Measurements from ENCODE around the gene ABLIM2.

Gene ABLIM2

GRCh38 chr4:8170341-8170740 lies 11.7 kb upstream of the ABLIM2 start:
- no peaks in the 10 kb centered on the region for H4K20me1 ChIP-seq (ENCODE audit: insufficient read depth, low read length)
- H3K36me3 ChIP-seq (replicated peaks; ENCODE audit: insufficient read depth, low read length) = no peaks in the 10 kb centered on the region
- no peaks in the 10 kb centered on the region for H3K79me2 ChIP-seq (ENCODE audit: low read length)
- no peak for DNase-seq
- TF ChIP-seq EZH2phosphoT487 (IDR thresholded peaks at IDR 0.05; ENCODE audit: low read length) = no peak
- no peak for TF ChIP-seq CTCF (IDR thresholded peaks at IDR 0.05; ENCODE audit: low read length)
- no peak for TF ChIP-seq EZH2 (optimal IDR thresholded peaks at IDR 0.05; ENCODE audit: low read depth, low read length)
- H3K9me2 ChIP-seq (replicated peaks; ENCODE audit: insufficient read depth, low read length) = no peaks in the 10 kb centered on the region
- no peak overlapping the region for H2AFZ ChIP-seq (ENCODE audit: low read length)
- peaks cover 8% of the 10 kb centered on the region for H3K4me1 ChIP-seq (ENCODE audit: low read length)
- H3F3A ChIP-seq (ENCODE audit: insufficient read depth, low read length) = no peaks in the 10 kb centered on the region
- no peak overlapping the region for H3K4me3 ChIP-seq (ENCODE audit: low read length)
- no peak overlapping the region for H3K4me2 ChIP-seq (ENCODE audit: low read depth, low read length)
- no peak overlapping the region for H3K9ac ChIP-seq (ENCODE audit: low read length)
- H3K27me3 ChIP-seq (replicated peaks; ENCODE audit: insufficient read depth, low read length) = peaks cover 44% of the 10 kb centered on the region
- no peak overlapping the region for H3K27ac ChIP-seq (ENCODE audit: low read length)
- H3K9me3 ChIP-seq (replicated peaks; ENCODE audit: insufficient read depth, low read length) = no peaks in the 10 kb centered on the region

- peaks cover 44% of the 10 kb centered on the region for H3K27me3 ChIP-seq (replicated peaks; ENCODE audit: insufficient read depth, low read length)
- no peak overlapping the region for H3K4me2 ChIP-seq (ENCODE audit: low read depth, low read length)
- no peaks in the 10 kb centered on the region for H3K79me2 ChIP-seq (ENCODE audit: low read length)
- H3K9me3 ChIP-seq (replicated peaks; ENCODE audit: insufficient read depth, low read length) = no peaks in the 10 kb centered on the region
- no peaks in the 10 kb centered on the region for H4K20me1 ChIP-seq (ENCODE audit: insufficient read depth, low read length)
- H2AFZ ChIP-seq (ENCODE audit: low read length) = no peak overlapping the region
- no peak for TF ChIP-seq CTCF (IDR thresholded peaks at IDR 0.05; ENCODE audit: low read length)
- TF ChIP-seq EZH2 (optimal IDR thresholded peaks at IDR 0.05; ENCODE audit: low read depth, low read length) = no peak
- no peak for TF ChIP-seq EZH2phosphoT487 (IDR thresholded peaks at IDR 0.05; ENCODE audit: low read length)
- H3K4me3 ChIP-seq (ENCODE audit: low read length) = no peak overlapping the region
- no peaks in the 10 kb centered on the region for H3F3A ChIP-seq (ENCODE audit: insufficient read depth, low read length)
- no peak overlapping the region for H3K9ac ChIP-seq (ENCODE audit: low read length)
- H3K27ac ChIP-seq (ENCODE audit: low read length) = no peak overlapping the region
- H3K9me2 ChIP-seq (replicated peaks; ENCODE audit: insufficient read depth, low read length) = no peaks in the 10 kb centered on the region
- no peaks in the 10 kb centered on the region for H3K36me3 ChIP-seq (replicated peaks; ENCODE audit: insufficient read depth, low read length)
- DNase-seq = no peak
- H3K4me1 ChIP-seq (ENCODE audit: low read length) = peaks cover 14% of the 10 kb centered on the region
These were observed 11.2 kb upstream of the ABLIM2 start for GRCh38 chr4:8169763-8170162.

GRCh38 chr4:8168832-8169598 lies 10.4 kb upstream of the ABLIM2 start:
- no peak overlapping the region for H3K4me3 ChIP-seq (ENCODE audit: low read length)
- H3K9me3 ChIP-seq (replicated peaks; ENCODE audit: insufficient read depth, low read length) = no peaks in the 10 kb centered on the region
- peaks cover 21% of the 10 kb centered on the region for H3K4me1 ChIP-seq (ENCODE audit: low read length)
- no peak overlapping the region for H3K9ac ChIP-seq (ENCODE audit: low read length)
- H3K27me3 ChIP-seq (replicated peaks; ENCODE audit: insufficient read depth, low read length) = peaks cover 41% of the 10 kb centered on the region
- H3K36me3 ChIP-seq (replicated peaks; ENCODE audit: insufficient read depth, low read length) = no peaks in the 10 kb centered on the region
- TF ChIP-seq EZH2phosphoT487 (IDR thresholded peaks at IDR 0.05; ENCODE audit: low read length) (no peak), CTCF (IDR thresholded peaks at IDR 0.05; ENCODE audit: low read length) (no peak), EZH2 (optimal IDR thresholded peaks at IDR 0.05; ENCODE audit: low read depth, low read length) (no peak)
- no peaks in the 10 kb centered on the region for H3K9me2 ChIP-seq (replicated peaks; ENCODE audit: insufficient read depth, low read length)
- no peaks in the 10 kb centered on the region for H4K20me1 ChIP-seq (ENCODE audit: insufficient read depth, low read length)
- H3K4me2 ChIP-seq (ENCODE audit: low read depth, low read length) = no peak overlapping the region
- H3F3A ChIP-seq (ENCODE audit: insufficient read depth, low read length) = peaks cover 6% of the 10 kb centered on the region
- H3K79me2 ChIP-seq (ENCODE audit: low read length) = no peaks in the 10 kb centered on the region
- DNase-seq = no peak
- no peak overlapping the region for H2AFZ ChIP-seq (ENCODE audit: low read length)
- no peak overlapping the region for H3K27ac ChIP-seq (ENCODE audit: low read length)
